ENCODE data around the gene PMF1. TPM values are rescaled to one million over a fixed set of nuclear protein-coding genes. Genes with fewer than 3 reads are reported as not detected.

The PMF1 gene
- total RNA-seq, 1 donor from 2014 or later: 29.2 TPM

DNA sequence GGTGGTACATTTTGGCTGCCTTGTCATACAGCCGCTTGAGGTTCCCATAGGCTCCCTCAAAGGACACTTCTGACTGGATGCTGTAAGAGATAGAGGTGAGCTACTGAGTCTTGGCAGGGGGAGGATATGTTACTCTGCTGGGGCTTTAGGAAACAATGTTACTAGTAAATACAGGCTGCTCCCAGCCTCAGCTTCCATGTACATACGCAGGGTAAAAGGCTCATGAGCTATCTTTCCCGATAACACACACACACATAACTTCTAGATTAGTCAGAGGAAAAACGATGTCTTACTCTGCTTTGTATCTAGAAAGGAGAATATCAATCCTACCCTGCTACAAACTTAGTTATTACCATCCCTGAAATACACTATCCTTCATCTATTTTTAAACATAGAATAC is 55.5 kb downstream of the PMF1 start:
- no peak for DNase-seq

DNA sequence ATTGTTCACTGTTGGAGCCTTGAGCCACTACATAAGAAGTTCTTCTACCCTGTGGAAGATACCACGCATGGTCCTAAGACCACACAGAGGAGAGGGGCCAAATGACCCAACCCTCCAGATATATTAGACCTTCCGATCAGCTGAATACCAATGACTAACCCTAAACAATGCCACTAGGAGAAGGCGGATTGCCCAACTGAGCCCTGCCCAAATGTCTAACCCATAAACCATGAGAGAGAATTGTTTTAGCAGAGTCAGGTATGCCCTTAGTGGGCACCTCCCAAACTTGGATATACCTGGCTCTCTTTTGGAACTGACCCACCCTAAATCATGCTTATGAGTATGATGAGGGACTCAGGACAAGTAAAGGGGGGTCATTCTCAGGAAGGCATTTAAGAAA is 57.5 kb downstream of the PMF1 start:
- DNase-seq: no peak

DNA sequence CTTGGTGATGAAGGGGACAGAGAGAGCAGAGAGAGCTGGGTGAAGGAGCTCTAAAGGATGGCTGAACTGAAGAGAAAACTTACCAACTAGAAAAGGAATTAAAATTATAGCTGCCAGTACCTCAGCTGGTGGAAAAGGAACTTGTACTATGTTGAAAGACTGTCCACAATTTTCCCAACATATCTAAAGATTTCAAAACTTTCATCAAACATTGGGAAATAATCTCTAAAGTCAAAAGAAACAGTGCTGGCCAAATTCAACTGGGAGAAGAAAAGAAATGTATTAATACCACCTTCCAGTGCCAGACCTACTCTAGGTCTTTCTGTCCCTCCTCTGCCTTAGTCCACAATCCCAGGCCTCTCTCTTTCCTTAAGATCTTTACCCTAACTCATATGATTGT is 63.7 kb downstream of the PMF1 start:
- DNase-seq: no peak

DNA sequence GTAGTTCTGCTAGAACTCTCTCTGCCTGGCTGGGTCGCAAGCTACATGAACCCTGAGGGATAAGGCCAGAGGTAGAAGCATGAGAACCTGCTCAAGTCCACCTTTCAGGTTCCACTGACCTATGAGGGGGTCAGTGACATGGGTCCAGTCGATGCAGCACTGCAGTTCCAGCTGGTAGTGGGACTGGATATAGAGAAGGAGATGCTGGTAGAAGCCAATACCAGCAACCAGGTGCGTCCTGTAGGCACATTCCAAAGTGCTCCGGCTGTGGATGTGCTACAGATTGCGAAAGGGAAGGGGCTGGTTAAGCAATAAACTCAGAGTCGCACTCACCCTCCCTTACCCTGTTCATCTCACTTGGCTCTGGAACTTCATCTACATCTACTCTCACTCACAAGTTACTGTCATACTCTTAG is 64.2 kb downstream of the PMF1 start:
- no peak for DNase-seq

DNA sequence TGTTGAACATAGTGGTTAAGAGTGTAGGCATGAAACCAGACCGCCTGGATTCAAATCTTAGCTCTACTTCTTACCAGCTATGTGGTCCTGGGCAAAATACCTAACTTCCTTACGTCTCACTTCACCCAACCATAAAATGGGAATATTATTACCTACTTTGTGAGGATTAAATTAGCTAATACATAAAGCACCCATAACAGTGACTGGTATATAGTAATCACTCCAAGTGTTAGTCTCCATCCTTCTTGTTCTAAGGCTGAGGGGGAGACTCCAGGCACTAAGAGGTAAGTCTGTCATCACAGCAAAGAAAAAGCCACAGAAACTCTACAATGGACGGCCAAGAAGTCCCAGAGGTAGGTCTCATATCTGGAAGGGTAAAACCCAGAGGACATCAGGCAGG is 67.0 kb downstream of the PMF1 start:
- DNase-seq: no peak

DNA sequence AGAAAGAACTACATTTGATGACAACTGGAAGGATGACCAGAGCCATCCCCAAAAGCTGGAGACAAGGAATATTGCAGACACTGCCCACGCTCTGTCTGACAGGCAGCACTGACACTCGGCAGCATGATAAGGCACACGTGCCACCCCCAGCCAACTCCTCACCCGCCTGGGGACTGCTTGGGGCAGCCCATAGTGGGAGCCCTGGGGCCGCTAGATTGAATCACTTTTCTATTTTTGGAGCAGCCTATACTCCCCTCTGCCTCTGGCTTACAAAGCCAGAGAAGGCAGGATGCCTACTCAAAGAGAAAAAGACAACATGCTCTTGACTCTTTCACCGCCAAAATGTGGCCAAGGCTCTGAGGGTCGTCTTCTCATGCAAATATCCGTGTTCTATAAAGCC is 68.5 kb downstream of the PMF1 start:
- no peak for DNase-seq

DNA sequence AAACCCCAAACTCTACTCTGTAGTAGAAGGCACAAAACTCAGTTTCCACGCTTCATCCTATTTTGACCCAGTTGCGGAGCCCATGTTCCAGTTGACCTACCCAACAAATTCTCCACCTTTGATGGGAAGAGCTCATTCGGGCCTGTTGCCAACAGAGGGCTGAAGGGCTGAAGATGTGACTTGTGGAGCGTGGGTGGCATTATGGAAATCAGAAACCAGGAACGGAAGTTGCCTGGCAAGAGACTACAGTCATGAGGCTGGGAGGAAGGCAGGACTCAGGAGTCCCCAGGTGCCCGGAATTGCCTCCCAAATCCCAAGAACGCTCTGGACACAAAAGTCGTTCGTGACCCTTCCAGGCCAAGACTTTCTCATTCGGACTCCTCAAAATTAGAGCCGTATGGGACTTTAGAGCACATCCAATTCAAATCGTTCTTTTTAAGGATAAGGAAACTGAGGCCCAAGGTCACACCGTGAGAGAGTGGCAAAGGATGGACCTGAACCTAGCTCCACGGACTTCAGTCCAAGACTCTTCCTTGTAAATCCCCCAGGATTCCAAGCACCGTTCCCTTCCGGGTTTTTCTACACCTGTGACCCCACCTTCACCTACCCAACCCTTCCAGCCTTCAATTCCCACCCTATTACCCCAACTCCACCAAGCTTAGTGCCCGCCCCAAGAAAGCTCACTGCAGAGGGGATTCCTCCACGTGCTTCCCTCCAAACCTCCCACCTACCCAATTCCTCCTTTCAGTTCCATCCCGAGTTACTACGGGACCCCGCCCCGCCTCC is 69.1 kb downstream of the PMF1 start:
- DNase-seq: no peak

DNA sequence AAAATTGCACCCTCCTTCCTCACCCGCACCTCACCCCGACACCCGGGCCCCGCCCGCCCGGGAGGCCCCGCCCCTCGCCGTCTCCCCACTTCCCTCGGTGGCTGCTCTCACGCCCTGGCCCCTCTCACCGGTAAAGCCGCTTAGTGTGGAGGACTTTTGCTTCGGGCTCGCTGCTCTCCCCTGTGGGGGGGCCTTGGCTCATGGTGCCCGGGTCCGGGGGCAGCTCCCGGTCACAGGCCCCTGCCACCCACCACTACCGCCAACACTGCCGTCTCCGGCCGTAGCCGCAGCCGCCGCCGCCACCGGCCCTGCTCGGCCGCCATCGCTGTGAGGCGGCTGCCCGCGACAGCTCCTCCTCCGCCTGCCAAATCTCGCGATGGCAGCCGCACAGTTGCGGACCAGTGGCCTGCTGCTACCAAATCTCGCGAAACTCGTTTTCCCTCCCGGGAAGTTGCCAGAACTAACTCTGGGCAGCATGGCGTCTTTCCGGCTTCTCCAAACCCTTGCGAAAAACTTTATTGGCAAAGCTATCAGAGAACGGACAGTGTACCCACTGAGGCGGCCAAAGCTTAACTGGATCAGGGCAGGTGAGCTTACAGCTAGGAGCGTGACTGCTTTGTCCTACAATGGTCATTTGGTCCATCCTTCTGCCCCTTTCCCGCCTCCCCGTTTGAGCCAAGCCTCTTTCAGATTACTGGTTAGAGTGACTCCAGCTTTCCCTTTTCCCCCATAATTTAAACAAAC is 69.8 kb downstream of the PMF1 start, which contains the start of gene SMG5:
Gene SMG5 (minus strand): TSS at position 347 of the 744 bp plus-strand sequence. CDS start 145 bp downstream, at position 202.
- DNase-seq: peak; percentile 95

DNA sequence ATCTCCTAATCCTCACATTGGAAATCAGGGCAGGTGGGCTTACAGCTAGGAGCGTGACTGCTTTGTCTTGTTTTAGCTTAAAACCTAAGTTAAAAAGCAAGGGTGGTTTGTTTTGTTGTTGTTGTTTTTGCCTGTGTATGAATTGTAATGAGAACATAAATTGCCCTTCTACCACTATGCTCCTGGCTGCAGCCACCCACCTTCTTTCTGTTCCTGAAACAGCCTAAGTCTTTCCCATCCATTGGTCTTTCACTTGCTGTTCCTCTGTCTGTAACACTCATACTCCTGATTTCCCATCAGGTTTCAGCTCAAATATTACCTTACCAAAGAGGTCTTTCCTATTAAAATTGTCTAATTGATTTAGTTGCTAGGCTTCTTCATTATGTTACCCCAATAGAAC is 70.7 kb downstream of the PMF1 start:
- DNase-seq: no peak

DNA sequence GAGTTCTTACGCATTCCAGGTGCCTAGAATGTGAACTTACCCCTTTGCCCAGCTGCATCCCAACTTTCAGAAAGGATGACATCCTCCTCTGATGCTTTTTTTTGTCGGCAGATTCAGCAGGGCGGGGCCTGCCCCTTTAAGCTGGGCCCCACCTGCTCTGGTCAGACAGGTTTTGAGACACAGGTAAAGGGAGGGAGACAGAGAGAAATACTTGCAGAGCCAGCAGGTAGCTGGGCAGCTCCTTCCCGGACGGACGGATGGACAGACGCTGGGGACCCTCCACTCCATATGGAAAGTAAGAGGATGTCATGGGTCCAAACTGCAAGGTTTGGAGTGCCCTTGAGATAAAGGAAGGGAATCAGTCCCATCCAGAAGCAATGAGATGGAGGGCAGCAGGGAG is 71.3 kb downstream of the PMF1 start, which contains the start of gene TMEM79:
Gene TMEM79 (plus strand): TSS at position 214 of the 400 bp plus-strand sequence. CDS start 902 bp downstream, outside the sequence.
- DNase-seq: no peak

DNA sequence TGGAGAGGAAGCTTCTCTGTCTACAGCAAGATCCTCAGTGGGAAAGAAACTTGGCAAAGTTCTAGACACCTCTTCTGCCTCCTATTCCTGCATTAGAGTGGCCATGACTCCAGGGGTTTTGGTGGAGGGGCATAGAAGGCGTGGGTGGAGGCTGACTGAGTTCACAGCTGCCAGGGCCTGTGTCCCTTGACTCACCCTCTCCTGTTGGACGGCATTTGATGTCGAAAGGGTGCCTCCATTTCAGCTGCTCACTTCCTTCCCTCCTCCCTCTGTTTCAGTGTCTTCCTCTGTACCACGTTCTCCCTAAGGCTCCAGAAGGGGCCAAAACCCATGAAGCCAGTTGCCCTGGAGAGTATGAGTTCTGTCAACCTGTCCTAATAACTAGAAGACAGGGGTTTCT is 72.0 kb downstream of the PMF1 start:
- DNase-seq: no peak

DNA sequence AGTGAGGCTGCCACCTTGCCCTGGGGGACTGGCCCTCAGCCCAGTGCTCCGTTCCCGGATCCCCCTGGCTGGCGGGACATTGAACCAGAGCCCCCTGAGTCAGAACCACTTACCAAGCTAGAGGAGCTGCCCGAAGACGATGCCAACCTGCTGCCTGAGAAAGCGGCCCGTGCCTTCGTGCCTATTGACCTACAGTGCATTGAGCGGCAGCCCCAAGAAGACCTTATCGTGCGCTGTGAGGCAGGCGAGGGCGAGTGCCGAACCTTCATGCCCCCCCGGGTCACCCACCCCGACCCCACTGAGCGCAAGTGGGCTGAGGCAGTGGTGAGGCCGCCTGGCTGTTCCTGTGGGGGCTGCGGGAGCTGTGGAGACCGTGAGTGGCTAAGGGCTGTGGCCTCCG is 72.6 kb downstream of the PMF1 start:
- DNase-seq: no peak

DNA sequence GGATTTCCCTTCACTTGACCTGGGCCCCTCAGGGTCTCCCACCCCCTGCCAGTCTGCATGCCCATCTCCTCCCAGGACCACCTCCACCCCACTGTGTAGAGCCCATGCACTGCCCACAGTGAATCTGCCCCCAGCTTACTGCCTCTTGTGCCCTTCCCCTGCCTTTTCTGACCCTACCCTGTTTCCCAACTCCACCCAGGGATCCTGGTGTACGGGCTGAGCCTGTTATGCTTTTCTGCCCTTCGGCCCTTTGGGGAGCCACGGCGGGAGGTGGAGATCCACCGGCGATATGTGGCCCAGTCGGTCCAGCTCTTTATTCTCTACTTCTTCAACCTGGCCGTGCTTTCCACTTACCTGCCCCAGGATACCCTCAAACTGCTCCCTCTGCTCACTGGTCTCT is 73.3 kb downstream of the PMF1 start:
- no peak for DNase-seq

Small RNA genes within 50 kb of the gene (small RNA-seq; reads per million reads assigned to genes)
- not detected for gene RF00568

Other genes starting within 250 kb of the PMF1 start
- gene ARHGEF2, start 234.5 kb upstream of the PMF1 start, total RNA-seq: 129 TPM
- 193 TPM for gene SSR2, start 192.1 kb upstream of the PMF1 start, total RNA-seq
- gene UBQLN4, start 159.2 kb upstream of the PMF1 start, total RNA-seq: 25.9 TPM
- 30.7 TPM for gene LAMTOR2, start 158.2 kb upstream of the PMF1 start, total RNA-seq
- not detected for gene RAB25, start 151.8 kb upstream of the PMF1 start, total RNA-seq
- 42.4 TPM for gene MEX3A, start 130.5 kb upstream of the PMF1 start, total RNA-seq
- gene LMNA, start 98.3 kb upstream of the PMF1 start, total RNA-seq: 18.1 TPM
- 13.6 TPM for gene SEMA4A, start 59.4 kb upstream of the PMF1 start, total RNA-seq
- gene SLC25A44, start 18.9 kb upstream of the PMF1 start, total RNA-seq: 9.7 TPM
- gene BGLAP, start 29.2 kb downstream of the PMF1 start, total RNA-seq: not detected
- gene PAQR6, start 35.0 kb downstream of the PMF1 start, total RNA-seq: 8.6 TPM
- gene SMG5, start 69.8 kb downstream of the PMF1 start, total RNA-seq: 31.2 TPM
- gene TMEM79, start 71.3 kb downstream of the PMF1 start, total RNA-seq: 0.78 TPM
- 12.5 TPM for gene GLMP, start 82.7 kb downstream of the PMF1 start, total RNA-seq
- 0.94 TPM for gene VHLL, start 86.3 kb downstream of the PMF1 start, total RNA-seq
- gene CCT3, start 125.3 kb downstream of the PMF1 start, total RNA-seq: 352 TPM
- not detected for gene TSACC, start 125.5 kb downstream of the PMF1 start, total RNA-seq
- not detected for gene RHBG, start 156.2 kb downstream of the PMF1 start, total RNA-seq

Data from occipital lobe (tissue), 3 donors.